Measurements from ENCODE around the gene RIC8A. TPM values are rescaled to one million over a fixed set of nuclear protein-coding genes. Genes with fewer than 3 reads are reported as not detected.

The RIC8A gene
- total RNA-seq, 3 donors from 2014 or later (not counting 1 experiment from before 2014, with no cell fraction given), result 102 to 153 (median 106) TPM

DNA sequence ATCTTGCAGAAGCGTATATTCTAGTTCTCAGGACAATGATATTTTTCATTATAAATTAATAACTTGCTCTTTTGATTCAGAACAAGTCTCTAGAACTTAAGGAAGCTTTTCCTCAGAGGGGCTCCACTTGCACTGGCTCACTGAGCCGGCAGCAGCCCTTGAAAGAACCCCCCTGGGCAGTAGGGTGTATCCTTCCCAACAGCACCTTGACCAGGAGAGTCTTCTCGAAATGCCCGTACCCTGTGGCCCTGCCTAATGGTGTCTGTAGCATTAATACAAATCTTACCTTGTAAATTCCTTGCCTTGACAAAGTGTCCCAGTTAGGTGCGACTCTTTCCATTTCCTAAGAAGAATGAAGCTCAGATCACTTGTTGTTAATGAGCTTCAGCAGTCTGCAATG is 42.8 kb downstream of the RIC8A start:
- DNase-seq (peak in 1 of 2 donors; percentile 19), ATAC-seq (no peak)
- intact Hi-C loops (cut with micrococcal nuclease), result loop anchor here (2.0 to 5.0 kb wide), 3 partner anchors 57 to 197 kb away; partner anchors contain the start of gene IFITM2
- Mint-ChIP-seq H3K4me3 (no peak overlapping the region), H3K9me3 (no peaks in the 10 kb centered on the region), H3K4me1 (peaks cover 0 to 13% of the 10 kb centered on the region in 2 donors), H3K27me3 (ENCODE audit: low read depth in 2 of 2) (no peaks in the 10 kb centered on the region), H3K27ac (no peak overlapping the region), H3K36me3 (peaks cover 33% of the 10 kb centered on the region)
- no peak overlapping the region for H3K27ac ChIP-seq (ENCODE audit: low read length)
- H3K4me1 ChIP-seq (ENCODE audit: control insufficient read depth, insufficient read depth, low read length), result peaks cover 5% of the 10 kb centered on the region
- H3K4me3 ChIP-seq (ENCODE audit: low read length), result no peak overlapping the region
- H3K9me3 ChIP-seq (ENCODE audit: control insufficient read depth, insufficient read depth, low read length), result no peaks in the 10 kb centered on the region
- H3K27me3 ChIP-seq (ENCODE audit: control insufficient read depth, insufficient read depth, low read length), result no peaks in the 10 kb centered on the region
- TF ChIP-seq CTCF (IDR thresholded peaks at IDR 0.05), result no peak
- H3K36me3 ChIP-seq (ENCODE audit: control insufficient read depth, insufficient read depth, low read length), result peaks cover 68% of the 10 kb centered on the region
- 96% methylated on average over 5 of the region's 5 CpGs for WGBS (ENCODE audit: insufficient coverage)

DNA sequence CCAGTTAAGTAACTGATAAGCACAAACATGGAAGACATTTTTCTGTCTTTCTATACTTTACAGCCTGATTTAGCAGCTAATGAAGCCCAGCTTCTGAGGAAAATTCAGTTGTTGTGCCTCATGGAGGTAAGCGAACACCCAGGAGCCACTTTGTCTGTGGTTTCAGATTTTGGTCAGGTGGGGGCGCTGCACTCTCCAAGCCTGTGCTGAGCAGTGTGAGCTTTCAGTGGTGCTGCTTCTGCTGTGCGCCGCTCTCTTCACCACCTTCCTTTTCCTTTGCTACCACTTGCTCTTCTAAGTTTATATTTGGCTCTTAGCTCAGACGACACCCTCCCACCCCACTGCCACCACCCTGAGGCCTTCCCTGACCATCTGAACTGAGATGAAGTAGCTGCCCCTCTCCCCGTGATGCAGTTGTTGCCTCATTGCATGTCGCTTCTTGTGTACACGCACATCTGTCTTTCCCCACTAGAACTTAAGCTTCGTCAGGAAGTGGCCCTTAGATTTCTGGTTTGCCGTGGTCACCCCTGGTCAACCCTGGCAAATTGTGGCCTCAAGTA is 43.3 kb downstream of the RIC8A start:
- Mint-ChIP-seq H3K27me3 (ENCODE audit: low read depth in 2 of 2) (no peaks in the 10 kb centered on the region), H3K4me1 (peaks cover 0 to 13% of the 10 kb centered on the region in 2 donors), H3K9me3 (no peaks in the 10 kb centered on the region), H3K27ac (peak overlapping the region in 1 of 2 donors; percentile 40), H3K36me3 (peaks cover 33% of the 10 kb centered on the region), H3K4me3 (no peak overlapping the region)
- intact Hi-C loops (cut with micrococcal nuclease), result loop anchor here (2.0 to 5.0 kb wide), 3 partner anchors 56 to 196 kb away; partner anchors contain the start of gene IFITM2
- no peaks in the 10 kb centered on the region for H3K9me3 ChIP-seq (ENCODE audit: control insufficient read depth, insufficient read depth, low read length)
- WGBS (ENCODE audit: insufficient coverage), result 58% methylated on average over 10 of the region's 10 CpGs
- no peak overlapping the region for H3K27ac ChIP-seq (ENCODE audit: low read length)
- H3K4me3 ChIP-seq (ENCODE audit: low read length), result no peak overlapping the region
- peak; percentile 67 for TF ChIP-seq CTCF (IDR thresholded peaks at IDR 0.05)
- DNase-seq (peak; percentile 73 to 90), ATAC-seq (peak; percentile 93 to 100 (median 97))
- peaks cover 5% of the 10 kb centered on the region for H3K4me1 ChIP-seq (ENCODE audit: control insufficient read depth, insufficient read depth, low read length)
- H3K27me3 ChIP-seq (ENCODE audit: control insufficient read depth, insufficient read depth, low read length), result no peaks in the 10 kb centered on the region
- H3K36me3 ChIP-seq (ENCODE audit: control insufficient read depth, insufficient read depth, low read length), result peaks cover 64% of the 10 kb centered on the region

- Mint-ChIP-seq H3K36me3 (peaks cover 33% of the 10 kb centered on the region), H3K27ac (no peak overlapping the region), H3K4me1 (peaks cover 0 to 13% of the 10 kb centered on the region in 2 donors), H3K4me3 (no peak overlapping the region), H3K9me3 (no peaks in the 10 kb centered on the region), H3K27me3 (ENCODE audit: low read depth in 2 of 2) (no peaks in the 10 kb centered on the region)
- TF ChIP-seq CTCF (IDR thresholded peaks at IDR 0.05), result no peak
- ATAC-seq (no peak), DNase-seq (peak in 1 of 2 donors; percentile 34)
- WGBS (ENCODE audit: insufficient coverage), result 94% methylated on average over 10 of the region's 10 CpGs
- H3K4me1 ChIP-seq (ENCODE audit: control insufficient read depth, insufficient read depth, low read length), result peaks cover 5% of the 10 kb centered on the region
- intact Hi-C loops (cut with micrococcal nuclease), result loop anchor here (2.0 to 5.0 kb wide), 3 partner anchors 56 to 196 kb away; partner anchors contain the start of gene IFITM2
- H3K4me3 ChIP-seq (ENCODE audit: low read length), result no peak overlapping the region
- H3K36me3 ChIP-seq (ENCODE audit: control insufficient read depth, insufficient read depth, low read length), result peaks cover 56% of the 10 kb centered on the region
- no peaks in the 10 kb centered on the region for H3K9me3 ChIP-seq (ENCODE audit: control insufficient read depth, insufficient read depth, low read length)
- no peak overlapping the region for H3K27ac ChIP-seq (ENCODE audit: low read length)
- H3K27me3 ChIP-seq (ENCODE audit: control insufficient read depth, insufficient read depth, low read length), result no peaks in the 10 kb centered on the region
Measured at GRCh38 chr11:251550-251949, 44.0 kb downstream of the RIC8A start.
